Measurements from ENCODE around the gene MIEF1.

- TF ChIP-seq, protein P1, sequence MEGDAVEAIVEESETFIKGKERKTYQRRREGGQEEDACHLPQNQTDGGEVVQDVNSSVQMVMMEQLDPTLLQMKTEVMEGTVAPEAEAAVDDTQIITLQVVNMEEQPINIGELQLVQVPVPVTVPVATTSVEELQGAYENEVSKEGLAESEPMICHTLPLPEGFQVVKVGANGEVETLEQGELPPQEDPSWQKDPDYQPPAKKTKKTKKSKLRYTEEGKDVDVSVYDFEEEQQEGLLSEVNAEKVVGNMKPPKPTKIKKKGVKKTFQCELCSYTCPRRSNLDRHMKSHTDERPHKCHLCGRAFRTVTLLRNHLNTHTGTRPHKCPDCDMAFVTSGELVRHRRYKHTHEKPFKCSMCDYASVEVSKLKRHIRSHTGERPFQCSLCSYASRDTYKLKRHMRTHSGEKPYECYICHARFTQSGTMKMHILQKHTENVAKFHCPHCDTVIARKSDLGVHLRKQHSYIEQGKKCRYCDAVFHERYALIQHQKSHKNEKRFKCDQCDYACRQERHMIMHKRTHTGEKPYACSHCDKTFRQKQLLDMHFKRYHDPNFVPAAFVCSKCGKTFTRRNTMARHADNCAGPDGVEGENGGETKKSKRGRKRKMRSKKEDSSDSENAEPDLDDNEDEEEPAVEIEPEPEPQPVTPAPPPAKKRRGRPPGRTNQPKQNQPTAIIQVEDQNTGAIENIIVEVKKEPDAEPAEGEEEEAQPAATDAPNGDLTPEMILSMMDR (IDR thresholded peaks at IDR 0.05; ENCODE audit: control extremely low read depth in 1 of 3, insufficient read depth in 1 of 3, low read depth in 1 of 3, low read length in 3 of 3) = no peak
- TF ChIP-seq BCL11A (IDR thresholded peaks at IDR 0.05; ENCODE audit: low read depth in 2 of 2, low read length in 2 of 2) = no peak
- TF ChIP-seq, protein P2, sequence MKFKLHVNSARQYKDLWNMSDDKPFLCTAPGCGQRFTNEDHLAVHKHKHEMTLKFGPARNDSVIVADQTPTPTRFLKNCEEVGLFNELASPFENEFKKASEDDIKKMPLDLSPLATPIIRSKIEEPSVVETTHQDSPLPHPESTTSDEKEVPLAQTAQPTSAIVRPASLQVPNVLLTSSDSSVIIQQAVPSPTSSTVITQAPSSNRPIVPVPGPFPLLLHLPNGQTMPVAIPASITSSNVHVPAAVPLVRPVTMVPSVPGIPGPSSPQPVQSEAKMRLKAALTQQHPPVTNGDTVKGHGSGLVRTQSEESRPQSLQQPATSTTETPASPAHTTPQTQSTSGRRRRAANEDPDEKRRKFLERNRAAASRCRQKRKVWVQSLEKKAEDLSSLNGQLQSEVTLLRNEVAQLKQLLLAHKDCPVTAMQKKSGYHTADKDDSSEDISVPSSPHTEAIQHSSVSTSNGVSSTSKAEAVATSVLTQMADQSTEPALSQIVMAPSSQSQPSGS (IDR thresholded peaks at IDR 0.05; ENCODE audit: low read length) = no peak
These were observed 14.1 kb upstream of the MIEF1 start for GRCh38 chr22:39487826-39488520.
